ENCODE data around the gene FAM209A. TPM values are rescaled to one million over a fixed set of nuclear protein-coding genes. Genes with fewer than 3 reads are reported as not detected.
"Not testable (repeated sequence)": the region's sequence is repeated elsewhere in the genome, so short reads cannot be mapped to it uniquely, and the experiment has no call there.

The FAM209A gene, protein sequence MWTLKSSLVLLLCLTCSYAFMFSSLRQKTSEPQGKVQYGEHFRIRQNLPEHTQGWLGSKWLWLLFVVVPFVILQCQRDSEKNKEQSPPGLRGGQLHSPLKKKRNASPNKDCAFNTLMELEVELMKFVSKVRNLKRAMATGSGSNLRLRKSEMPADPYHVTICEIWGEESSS
- not detected for total RNA-seq (ENCODE audit: insufficient read depth, low replicate concordance)

DNA sequence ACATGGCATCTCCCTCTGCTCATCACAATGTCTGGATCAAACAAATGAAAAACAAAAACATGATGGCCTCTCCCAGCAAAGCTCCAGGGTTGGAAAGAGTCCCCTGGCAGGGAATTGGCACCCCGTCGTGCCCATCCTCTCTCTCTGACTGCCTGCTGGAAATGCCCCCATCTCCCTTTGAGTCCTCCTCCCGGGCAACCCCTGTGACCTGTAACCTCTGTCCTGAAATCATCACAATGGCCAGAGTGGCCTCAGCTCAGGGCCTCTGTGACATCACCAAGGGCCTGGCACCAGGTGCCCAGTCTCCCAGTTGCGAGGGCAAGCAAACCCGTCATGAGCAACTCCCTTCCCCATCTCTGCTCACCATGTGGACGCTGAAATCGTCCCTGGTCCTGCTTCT, at the start of gene FAM209A:
TSS of gene FAM209A (plus strand) at position 301 of the 400 bp plus-strand sequence. CDS start at position 366, 65 bp downstream.
- not testable (repeated sequence) for DNase-seq (ENCODE audit: low spot score)

DNA sequence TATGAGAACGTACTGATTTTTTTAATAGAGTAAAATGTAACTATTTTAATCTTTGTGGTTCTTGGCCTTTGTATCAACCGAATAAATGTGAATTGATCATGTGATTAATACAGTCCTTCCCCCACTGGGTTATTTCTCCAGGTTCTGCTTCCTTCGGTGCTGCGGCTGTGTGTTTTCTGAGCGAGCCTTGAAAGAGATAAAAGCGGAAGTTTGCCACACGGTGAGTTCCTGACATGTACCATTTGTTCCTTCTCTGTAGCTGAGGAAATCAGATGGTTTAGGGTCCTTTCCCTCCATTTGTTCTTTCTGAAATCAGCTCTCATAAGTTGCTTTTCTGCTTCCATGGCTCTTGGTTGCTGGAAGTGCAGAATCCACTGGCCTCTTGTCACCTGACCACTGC, 40.6 kb upstream of the FAM209A start:
- no peak for DNase-seq (ENCODE audit: low spot score)

DNA sequence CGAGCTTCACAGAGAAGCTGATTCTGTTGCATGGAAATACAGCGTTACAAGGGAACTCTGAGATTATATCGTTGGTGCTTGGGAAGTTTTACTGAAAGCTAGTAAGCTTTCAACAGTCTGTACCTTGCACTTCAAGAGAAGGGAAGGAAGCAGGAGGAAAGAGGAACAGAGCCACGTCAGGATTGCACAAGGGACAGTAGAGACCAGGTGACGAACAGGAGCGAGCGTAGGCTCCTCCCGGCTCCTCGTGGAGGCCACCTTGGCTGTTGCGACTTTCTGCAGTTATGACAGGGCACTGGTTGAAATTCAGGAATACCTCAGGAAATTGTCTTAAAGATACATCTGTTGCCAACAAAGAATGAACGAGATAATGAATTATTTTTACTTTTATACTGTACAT, 37.3 kb upstream of the FAM209A start:
- no peak for DNase-seq (ENCODE audit: low spot score)

DNA sequence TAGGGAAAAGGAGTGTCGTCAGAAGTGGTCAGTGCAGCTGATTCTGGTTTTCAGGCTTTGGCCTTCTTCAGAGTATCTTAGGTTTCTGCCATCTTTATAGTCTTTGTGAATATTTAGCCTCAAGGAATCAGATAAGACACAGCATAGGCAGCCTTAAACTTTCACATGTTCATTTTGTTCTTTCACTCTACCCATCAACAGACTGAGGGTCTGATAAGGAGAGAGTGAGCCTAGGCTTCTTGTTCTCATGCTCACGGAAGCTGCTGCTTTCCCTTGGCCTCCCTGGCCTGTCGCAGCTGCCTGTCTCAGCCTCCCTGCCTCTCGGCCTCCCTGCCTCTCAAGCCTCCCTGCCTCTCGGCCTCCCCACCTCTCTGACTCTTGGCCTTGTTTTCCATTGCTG, 36.0 kb upstream of the FAM209A start:
- DNase-seq (ENCODE audit: low spot score): no peak

DNA sequence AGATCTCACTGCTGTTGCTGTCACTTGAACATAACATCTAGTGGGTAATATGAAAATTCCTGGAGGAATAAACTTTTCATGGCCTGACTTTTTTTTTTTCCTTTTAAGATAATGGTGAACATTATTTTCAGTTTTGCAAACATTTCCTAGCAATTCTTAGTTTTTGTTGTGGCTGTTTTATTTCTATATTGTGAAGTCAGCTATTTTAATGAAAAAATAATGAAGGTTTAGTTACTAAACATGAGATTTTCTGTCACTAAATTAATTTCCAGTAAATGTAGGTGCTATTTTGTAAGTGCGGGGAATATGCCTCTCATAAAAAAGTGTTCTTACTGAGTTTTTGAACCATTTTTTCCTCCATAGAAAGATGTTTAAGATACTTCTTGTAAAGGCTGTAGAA, 23.4 kb upstream of the FAM209A start:
- no peak for DNase-seq (ENCODE audit: low spot score)

DNA sequence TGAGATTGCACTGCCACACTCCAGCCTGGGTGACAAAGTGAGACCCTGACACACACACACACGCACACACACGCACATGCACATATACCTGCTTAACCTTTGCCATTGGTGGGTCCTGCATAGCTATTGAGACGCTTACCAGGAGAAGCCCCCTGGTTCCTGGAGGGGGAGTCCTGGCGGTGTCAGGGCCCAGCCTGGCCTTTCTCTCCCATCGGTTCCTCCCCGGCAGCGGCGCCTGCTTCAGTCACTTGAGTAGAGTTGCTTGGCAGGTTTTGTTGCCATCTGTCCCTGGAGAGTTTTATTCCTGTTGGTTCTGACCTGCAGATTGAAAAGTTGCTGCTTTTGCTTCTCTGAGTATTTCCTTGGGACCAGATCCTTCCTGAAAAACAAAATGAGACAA, 20.6 kb upstream of the FAM209A start:
- peak; percentile 15 for DNase-seq (ENCODE audit: low spot score)

DNA sequence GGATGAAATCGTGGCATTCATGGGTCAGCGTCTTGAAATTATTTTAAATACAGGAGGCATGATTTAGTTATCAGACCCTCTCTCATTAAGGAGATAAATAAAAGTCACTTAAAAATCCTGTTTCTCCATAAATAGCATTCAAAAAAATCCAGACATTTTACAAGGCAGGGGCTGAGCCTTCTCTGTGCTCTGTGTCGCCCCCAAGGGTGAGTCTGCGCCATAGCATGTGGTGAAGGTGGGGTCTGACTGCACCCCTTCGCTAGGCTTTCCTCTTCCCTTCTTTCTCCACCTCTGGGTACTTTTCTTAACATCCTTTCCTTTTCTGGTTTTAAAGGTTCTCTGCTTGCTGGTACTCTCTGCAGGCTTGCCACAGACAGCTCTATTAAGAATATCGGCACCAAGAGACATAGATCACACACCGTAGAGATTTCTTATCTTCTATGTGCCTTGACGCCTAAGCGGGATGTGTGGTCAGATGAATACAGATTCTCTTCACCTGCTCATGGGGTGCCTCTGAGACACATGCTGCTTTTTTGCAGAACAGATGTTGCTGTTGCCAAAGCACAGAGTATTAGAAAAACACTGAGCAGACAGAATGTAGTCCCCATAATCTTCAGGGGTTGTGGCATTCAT, 20.1 kb upstream of the FAM209A start:
- no peak for DNase-seq (ENCODE audit: low spot score)

DNA sequence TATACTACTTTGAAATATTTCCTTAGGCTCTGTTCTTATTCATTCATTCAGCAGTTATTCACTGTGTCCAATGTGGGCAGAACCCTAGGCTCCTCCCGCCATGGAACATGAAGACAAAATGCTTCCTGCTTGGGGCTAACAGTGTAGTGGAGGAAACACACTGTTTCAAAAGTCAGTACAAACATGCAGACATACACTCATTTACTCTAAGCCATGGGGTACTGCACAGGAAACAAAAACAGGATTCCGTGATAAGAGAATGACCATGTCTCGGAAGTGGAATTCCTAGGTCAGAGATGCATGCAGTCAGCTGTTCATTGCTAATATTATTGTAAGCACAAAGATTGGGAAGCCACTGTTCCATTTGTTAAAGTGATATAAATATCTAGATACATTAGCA, 18.4 kb upstream of the FAM209A start:
- DNase-seq (ENCODE audit: low spot score): no peak

DNA sequence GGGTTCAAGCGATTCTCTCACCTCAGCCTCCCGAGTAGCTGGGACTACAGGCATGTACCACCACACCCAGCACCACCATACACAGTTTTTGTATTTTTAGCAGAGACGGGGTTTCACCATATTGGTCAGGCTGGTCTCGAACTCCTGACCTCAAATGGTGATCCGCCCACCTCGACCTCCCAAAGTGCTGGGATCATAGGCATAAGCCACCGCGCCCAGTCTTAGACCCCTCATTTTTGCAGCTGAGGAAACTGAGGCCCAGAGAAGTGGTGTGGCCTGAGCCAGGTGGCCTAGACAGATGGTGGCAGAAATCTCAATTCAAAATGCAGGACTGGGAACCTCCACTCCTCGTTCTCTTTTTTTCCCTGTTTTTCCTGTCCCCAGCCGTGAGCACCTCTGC, 12.6 kb upstream of the FAM209A start:
- no peak for DNase-seq (ENCODE audit: low spot score)

DNA sequence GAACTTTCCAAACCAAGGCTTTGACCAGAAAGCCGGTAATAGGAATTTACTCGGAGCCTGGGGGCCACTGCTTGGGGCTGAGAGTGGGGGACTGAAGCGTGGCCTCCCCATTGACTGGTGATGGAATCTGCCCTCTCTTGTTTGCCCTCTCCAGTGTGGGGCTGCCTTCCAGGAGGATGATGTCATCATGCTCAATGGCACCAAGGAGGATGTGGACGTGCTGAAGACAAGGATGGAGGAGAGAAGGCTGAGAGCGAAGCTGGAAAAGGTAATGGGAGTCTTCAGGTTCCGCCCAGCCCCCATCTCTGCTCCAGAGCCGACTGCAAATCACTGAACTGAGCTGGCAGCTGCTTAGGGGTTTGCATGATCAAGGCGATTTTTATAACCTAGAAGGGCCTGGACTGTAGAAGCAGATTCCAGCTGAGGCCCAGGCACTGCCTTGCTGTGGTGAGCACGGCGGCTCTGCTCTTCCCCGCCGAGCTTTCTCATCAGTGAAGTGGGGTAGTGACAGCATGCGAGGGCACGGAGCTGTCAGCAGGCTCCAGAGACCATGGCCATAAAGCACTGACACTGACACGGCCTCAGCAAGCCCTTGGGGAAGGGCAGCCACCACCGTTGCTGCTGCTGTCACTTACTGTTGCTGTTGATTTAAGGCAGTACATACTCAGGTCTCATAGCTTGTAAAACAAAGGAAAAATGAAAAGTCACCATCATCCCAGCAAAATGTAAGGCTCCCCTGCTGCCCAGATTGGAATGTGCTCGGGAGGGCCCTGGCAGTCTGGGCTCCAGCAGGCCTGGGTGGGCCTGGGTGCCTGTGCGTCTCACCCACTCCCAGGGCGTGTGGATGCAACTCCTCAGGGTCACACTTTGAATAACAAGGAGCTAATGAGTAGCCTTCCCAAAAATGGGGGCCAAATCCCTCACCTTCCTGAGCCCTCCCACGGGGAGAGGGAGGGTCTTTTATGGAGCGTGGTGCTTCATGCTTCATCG, 11.1 kb upstream of the FAM209A start:
- peak; percentile 75 for DNase-seq (ENCODE audit: low spot score)

DNA sequence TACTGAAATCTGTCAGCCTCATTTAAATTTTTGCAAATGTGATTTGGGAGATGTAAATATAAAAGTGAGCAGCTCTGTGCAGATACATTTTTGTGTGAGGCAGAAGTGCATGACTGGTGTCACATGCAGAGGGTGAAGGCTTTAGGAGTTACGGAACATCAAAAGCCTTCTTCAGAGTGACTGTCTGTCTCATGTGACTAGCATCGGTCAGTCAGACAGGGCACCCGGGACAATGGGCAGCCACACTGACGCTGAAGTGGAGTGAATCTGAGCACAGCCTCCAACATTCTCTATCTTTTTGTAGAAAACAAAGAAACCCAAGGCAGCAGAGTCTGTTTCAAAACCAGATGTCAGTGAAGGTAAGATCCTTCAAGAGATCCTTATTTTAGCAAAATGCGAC, 7.9 kb upstream of the FAM209A start:
- DNase-seq (ENCODE audit: low spot score): no peak

DNA sequence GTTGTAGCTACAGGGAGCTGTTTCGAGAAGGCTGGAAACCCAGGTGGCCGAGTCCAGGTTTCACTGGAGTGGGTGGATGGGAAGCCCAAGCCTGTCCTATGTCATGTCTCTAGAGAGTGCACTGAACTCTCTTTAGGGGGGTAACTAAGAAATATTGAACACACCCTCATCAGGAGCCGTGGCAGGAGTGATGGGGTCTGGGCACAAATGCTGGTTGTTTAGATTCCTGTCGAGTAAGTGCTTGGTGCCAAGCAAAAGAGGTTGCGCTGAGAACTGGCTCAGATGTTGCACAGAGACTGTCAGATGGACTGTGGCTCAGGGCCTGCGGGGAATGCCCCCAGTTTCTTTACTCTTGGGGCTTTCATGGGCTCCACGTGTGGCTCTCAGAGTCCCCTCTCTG, 7.3 kb upstream of the FAM209A start:
- DNase-seq (ENCODE audit: low spot score): no peak

DNA sequence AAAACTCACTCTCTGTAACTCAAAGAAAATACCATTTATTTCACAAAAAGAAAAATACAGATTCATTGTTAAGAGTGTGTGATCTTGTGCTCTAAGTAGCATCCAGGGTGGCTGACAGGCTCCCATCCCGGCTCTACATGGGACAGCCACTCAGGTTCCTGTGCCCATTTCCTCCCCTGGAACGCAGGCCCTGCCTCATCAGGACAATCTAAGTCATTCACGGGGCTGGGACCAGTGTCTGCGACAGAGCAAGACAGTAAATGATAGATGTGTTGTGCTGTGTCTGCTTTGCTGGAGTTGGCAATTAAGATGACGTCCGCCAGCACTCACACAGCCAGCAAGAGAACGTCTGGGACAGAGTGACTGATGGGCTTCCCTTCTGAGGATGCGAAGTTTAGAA, 6.9 kb upstream of the FAM209A start:
- no peak for DNase-seq (ENCODE audit: low spot score)

DNA sequence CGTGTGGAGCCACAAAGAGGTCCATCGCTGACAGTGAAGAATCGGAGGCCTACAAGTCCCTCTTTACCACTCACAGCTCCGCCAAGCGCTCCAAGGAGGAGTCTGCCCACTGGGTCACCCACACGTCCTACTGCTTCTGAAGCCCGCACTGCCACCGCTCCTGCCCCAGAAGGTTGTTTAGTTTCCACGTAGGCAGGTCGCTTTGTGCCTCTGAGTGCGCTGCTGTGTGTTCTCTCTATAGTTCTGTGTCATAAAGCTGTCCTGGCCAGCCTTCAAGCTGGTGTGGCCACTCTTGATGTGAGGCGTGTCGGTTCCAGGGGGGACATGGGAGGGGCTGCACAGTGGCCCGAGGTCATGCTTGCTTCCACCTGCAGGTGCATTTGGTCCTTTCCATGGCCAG, 6.4 kb upstream of the FAM209A start:
- DNase-seq (ENCODE audit: low spot score): no peak

DNA sequence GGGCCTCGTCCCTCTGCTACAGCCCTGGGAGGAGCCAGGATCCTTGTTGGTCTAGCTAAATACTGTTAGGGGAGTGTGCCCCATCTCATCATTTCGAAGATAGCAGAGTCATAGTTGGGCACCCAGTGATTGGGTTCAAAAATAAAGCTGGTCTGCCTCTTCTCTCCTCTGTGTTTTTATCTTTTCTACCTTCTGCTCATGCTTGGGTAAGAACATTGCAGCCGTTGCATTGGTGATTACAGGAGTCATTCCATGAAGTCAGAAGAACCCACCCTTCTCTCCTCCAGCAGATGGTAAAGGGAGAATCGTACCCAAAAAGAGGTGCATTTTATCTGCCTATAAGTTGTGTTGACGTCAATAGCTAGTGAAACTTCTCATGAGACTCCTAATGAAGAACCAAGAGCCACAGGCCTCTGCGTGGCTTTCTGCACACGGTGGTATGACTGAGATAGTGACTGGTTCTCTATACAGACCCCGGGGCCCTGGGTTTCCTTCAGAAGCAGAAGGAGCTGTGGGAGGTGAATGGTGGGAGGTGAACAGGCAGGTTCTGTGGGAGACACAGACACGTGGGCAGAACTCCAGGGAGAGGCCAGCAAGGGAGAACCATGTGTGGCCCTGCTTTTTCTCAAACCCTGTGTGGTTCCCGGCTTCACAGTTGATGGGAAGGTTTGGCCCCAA, 5.7 kb upstream of the FAM209A start:
- DNase-seq (ENCODE audit: low spot score): no peak

DNA sequence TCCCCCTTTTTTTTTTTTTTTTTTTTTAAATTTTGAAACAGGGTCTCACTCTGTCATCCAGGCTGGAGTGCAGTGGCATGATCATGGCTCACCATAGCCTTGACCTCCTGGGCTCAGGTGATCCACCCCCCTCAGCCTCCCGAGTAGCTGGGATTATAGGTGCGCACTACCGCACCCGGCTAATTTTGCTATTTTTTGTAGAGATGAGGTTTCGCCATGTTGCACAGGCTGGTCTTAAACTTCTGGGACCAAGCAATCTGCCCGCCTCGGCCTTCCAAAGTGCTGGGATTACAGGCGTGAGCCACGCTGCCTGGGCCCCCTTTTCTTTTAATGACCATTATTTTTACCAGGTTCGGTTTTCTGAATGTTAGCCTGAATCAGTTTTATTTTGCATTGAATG, 5.0 kb upstream of the FAM209A start:
- DNase-seq (ENCODE audit: low spot score): no peak

DNA sequence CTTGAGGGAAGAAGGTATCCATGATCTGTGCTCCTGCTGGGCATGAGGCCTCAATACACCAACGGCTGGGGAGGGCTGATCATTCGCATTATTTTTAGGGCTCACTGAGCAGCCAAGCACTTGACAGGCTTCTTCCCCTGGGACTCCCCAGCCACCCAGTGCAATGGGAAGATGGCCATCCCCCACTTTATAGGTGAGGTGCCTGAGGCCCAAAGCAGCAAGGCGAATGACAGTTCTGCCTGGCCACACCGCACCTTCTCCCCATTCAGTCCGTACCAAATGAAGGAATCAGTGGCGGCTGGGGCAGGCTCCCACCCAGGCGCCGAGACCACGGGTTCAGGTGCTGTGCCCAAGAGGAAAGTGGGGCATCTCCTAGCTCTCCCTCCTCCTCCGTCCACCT, 4.4 kb upstream of the FAM209A start:
- no peak for DNase-seq (ENCODE audit: low spot score)

DNA sequence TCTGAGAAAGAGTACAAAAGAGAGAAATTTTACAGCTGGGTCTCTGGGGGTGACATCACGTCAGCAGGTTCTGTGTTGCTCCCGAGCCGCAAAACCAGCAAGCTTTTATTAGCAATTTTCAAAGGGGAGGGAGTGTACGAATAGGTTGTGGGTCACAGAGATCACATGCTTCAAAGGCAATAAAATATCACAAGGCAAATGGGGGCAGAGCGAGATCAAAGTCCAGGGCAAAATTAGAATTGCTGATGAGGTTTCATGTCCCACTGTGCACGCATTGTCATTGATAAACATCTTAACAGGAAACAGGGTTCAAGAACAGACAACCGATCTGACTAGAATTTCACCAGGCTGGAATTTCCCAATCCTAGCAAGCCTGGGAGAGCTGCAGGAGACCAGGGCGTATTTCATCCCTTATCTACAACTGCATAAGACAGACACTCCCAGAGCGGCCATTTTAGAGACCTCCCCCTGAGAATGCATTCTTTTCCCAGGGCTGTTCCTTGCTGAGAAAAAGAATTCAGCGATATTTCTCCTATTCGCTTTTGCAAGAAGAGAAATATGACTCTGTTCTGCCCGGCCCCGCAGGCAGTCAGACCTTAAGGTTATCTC, 3.7 kb upstream of the FAM209A start:
- DNase-seq (ENCODE audit: low spot score): not testable (repeated sequence)

DNA sequence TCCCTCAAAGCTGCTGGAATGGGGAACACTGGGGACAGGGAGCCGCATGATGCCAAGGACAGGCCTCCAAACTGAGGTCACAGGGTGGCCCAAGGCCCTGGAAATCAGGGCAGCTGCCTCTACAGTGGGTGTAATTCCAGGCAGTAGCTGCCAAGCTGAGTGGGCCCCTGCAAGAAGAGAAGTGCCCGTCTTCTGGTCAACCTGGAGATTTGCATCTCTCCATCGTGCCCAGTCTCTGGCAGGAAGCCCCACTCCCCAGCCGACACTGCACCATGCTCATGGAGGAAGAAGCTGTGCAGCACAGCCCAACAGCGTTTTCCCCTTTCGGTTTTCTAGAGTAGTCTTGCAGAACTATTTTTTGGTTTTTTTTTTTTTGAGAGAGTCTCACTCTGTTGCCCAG, 2.2 kb upstream of the FAM209A start:
- DNase-seq (ENCODE audit: low spot score): no peak

DNA sequence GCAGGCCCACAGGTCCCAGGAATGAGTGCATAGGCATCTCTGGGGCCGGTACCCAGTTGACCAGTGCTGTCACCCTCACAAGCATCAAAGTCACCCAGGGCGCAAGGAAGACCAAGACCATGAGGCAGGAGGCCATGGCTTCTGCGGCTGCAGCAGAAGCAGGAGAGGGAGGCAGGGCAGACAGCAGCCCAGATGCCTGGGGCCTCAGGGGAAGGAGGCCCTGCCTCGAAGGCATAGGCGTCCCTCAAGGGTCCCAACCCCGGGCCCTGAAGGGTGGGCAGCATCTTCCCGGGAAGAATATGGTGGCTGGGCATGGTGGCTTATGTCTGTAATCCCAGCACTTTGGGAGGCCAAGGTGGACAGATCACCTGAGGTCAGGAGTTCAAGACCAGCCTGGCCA, 3.0 kb downstream of the FAM209A start:
- DNase-seq (ENCODE audit: low spot score): no peak

DNA sequence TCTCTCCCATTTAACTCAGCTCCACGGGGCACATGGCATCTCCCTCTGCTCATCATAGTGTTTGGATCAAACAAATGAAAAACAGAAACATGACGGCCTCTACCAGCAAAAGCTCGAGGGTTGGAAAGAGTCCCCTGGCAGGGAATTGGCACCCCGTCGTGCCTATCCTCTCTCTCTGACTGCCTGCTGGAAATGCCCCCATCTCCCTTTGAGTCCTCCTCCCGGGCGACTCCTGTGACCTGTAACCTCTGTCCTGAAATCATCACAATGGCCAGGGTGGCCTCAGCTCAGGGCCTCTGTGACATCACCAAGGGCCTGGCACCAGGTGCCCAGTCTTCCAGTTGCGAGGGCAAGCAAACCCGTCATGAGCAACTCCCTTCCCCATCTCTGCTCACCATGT, 8.4 kb downstream of the FAM209A start, which contains the start of gene FAM209B:
TSS of gene FAM209B (plus strand) at position 301 of the 400 bp plus-strand sequence. CDS start at position 397, 96 bp downstream.
- DNase-seq (ENCODE audit: low spot score): not testable (repeated sequence)

All from umbilical cord (tissue), 2 donors.